HFFc6 (cell line): ENCODE data around the gene CENPX. TPM values are rescaled to one million over a fixed set of nuclear protein-coding genes. Genes with fewer than 3 reads are reported as not detected.

ENCODE experiments used
- DNase-seq: peaks from one replicate; pipeline ENCODE4 v3.0.0-alpha.2; 2018
- H3K27ac Mint-ChIP-seq: 2 replicates; pipeline ENCODE4 v1.8.0; 2020; ENCODE audit warnings: mild to moderate bottlenecking, mixed read lengths
- H3K27me3 Mint-ChIP-seq: 2 replicates; pipeline ENCODE4 v1.8.0; 2021; ENCODE audit warnings: mild to moderate bottlenecking, moderate library complexity, mixed read lengths; ENCODE audit not compliant: insufficient read depth
- H3K36me3 Mint-ChIP-seq: 2 replicates; pipeline ENCODE4 v1.8.0; 2021; ENCODE audit warnings: low read depth, mixed read lengths
- H3K4me1 Mint-ChIP-seq: 2 replicates; pipeline ENCODE4 v1.8.0; 2020; ENCODE audit warnings: low read depth, mixed read lengths
- H3K4me3 Mint-ChIP-seq: 2 replicates; pipeline ENCODE4 v1.8.0; 2020; ENCODE audit warnings: mild to moderate bottlenecking, moderate library complexity, mixed read lengths
- H3K9me3 Mint-ChIP-seq: 2 replicates; pipeline ENCODE4 v1.8.0; 2020; ENCODE audit warnings: mild to moderate bottlenecking, mixed read lengths
- CTCF ChIP-seq: fragments of 200-600 bp; sonication (generic); IDR thresholded peaks from 2 replicates; pipeline ENCODE4 v1.5.0; 2021; ENCODE audit warnings: antibody characterized with exemption, mild to moderate bottlenecking
- total RNA-seq, 6 experiments: library from RNA; stranded (reverse); fragmentation: NEBNext Ultra II Directional; extraction: Animal tissue kit (Norgen Biotek cat#: 25700); gene quantifications; 2 replicates in 1 of 6; 3 replicates in 5 of 6; pipeline ENCODE4 v1.2.3, GENCODE V29; 2021

The CENPX gene
- total RNA-seq, 6 experiments from 2014 or later, result 60.6 to 83.9 (median 73.3) TPM

GRCh38 chr17:82005701-82006348, 16.9 kb downstream of the CENPX start:
- no peak for DNase-seq
- Mint-ChIP-seq H3K27me3 (no peaks in the 10 kb centered on the region; the same call in 1 of the 2 replicates), H3K27ac (peak overlapping the region; percentile 29), H3K4me3 (0 out of 2 replicates have a peak overlapping the region, but pooled peaks have one; percentile 8), H3K4me1 (peaks cover 22% of the 10 kb centered on the region), H3K9me3 (no peaks in the 10 kb centered on the region), H3K36me3 (no peaks in the 10 kb centered on the region)
- no peak for TF ChIP-seq CTCF

GRCh38 chr17:82004517-82005455, 17.9 kb downstream of the CENPX start:
- peak overlapping the region; percentile 92 for H3K27ac Mint-ChIP-seq
- H3K4me1 Mint-ChIP-seq, result peaks cover 22% of the 10 kb centered on the region
- no peaks in the 10 kb centered on the region; the same call in 1 of the 2 replicates for H3K27me3 Mint-ChIP-seq
- no peak for DNase-seq
- no peaks in the 10 kb centered on the region for H3K36me3 Mint-ChIP-seq
- no peak overlapping the region for H3K4me3 Mint-ChIP-seq
- no peaks in the 10 kb centered on the region for H3K9me3 Mint-ChIP-seq
- no peak for TF ChIP-seq CTCF

DNA sequence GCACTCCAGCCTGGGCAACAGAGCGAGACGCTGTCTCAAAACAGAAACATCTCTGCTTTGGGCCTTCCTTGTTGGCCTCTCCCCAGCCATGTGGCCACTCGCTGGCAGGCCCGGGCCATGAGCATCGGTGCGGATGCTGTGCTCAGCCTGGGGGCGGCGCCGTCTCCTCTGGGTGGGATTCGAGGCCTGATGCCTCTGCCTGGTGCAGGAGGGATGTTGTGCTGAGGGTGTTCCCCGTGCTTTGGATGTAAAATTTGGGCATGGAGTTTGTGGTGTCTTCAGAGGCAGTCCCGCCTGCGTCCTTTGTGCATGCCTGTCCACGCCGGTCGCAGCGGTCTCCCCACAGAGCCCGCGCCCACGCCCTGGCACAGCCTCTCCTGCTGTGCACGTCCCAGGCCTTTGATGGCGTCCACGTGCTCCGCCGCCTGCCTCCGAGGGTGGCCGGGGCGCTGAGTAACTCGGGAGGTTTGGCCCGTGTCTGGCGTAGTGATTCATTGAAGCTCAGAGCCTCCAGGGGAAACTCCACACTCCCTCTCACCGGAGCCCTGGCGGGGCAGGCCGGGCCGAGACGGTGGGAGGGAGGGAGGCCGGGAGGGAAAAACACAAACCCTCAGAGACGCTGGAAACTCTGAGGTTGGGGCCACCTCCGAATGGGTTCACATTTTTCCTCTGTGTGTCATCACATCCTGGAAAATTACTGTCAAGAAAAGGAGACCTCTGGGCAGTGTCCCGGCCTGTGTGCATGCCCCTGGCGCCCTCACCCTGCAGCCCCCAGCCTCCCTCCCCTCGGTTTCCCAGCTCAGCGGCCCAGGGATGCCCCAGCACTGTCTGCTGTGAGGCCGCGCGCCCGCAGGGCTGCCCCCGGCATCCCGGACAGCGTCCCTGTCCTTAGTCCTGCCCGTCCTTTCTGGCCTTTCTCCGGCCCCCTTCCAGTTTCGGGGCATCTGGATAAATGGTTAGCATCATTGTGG, 19.0 kb downstream of the CENPX start:
- H3K4me1 Mint-ChIP-seq, result peaks cover 22% of the 10 kb centered on the region
- H3K36me3 Mint-ChIP-seq, result no peaks in the 10 kb centered on the region
- TF ChIP-seq CTCF, result peak; percentile 38
- peak overlapping the region; percentile 92 for H3K27ac Mint-ChIP-seq
- DNase-seq, result peak; percentile 96
- peak overlapping the region; percentile 60 for H3K4me3 Mint-ChIP-seq
- H3K27me3 Mint-ChIP-seq, result no peaks in the 10 kb centered on the region
- no peaks in the 10 kb centered on the region for H3K9me3 Mint-ChIP-seq

DNA sequence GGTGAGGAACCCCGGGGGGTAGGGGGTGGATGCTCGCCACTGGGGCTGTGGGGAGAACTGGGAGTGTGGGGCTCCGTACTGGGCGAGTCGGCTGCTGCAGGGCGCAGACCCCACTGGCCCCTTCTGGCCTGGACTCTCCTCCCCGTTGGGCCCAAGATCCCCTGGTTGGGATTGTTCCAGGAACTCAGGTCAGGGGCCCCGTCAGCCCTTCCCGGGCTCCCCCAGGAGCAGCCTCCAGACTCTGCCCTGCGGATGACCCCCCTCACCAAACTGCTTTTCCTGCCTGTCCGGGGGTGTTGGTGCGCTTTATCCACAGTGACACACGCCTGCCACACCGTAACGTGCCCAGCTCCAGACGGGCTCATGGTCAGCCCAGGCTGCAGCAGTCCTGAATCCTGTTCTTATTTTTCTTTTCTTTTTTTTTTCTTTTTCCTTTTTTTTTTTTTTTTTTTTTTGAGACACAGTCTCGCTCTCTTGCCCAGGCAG, 21.1 kb downstream of the CENPX start:
- Mint-ChIP-seq H3K4me3 (no peak overlapping the region), H3K27me3 (no peaks in the 10 kb centered on the region), H3K4me1 (peaks cover 20% of the 10 kb centered on the region), H3K27ac (no peak overlapping the region), H3K9me3 (no peaks in the 10 kb centered on the region), H3K36me3 (no peaks in the 10 kb centered on the region)
- DNase-seq, result no peak
- TF ChIP-seq CTCF, result no peak
